SK-N-SH treated with all-trans-retinoic acid at 6 μM for 48 hours (cell line): ENCODE measurements around the gene TACO1.

Experiments
- PATZ1 ChIP-seq: fragments of 250-450 bp; sonication (Bioruptor Pico); IDR thresholded peaks from 2 replicates; pipeline ENCODE4 v1.8.0; 2020; ENCODE audit warnings: mild to moderate bottlenecking, moderate library complexity, borderline replicate concordance
- TOX ChIP-seq: fragments of 250-450 bp; sonication (Bioruptor Pico); IDR thresholded peaks from 2 replicates; pipeline ENCODE4 v1.8.0; 2021; ENCODE audit warnings: mild to moderate bottlenecking, moderate library complexity, borderline replicate concordance
- ZNF565 ChIP-seq: fragments of 450-650 bp; formaldehyde crosslinking; conservative IDR thresholded peaks from 2 replicates; pipeline ENCODE4 v1.5.0; 2020; ENCODE audit warnings: low read depth, mild to moderate bottlenecking, moderate library complexity

GRCh38 chr17:63578769-63579111, 22.0 kb upstream of the TACO1 start:
- no peak for TF ChIP-seq ZNF565 (CRISPR knock-in tag)
- TF ChIP-seq PATZ1, result no peak
- TF ChIP-seq TOX (CRISPR knock-in tag), result no peak
